NAMALWA (cell line): ENCODE results near the gene DLG2.
"Not testable (repeated sequence)": the region's sequence is repeated elsewhere in the genome, so short reads cannot be mapped to it uniquely, and the experiment has no call there.

Experiments used
- DNase-seq: peaks from one replicate; pipeline ENCODE4 v3.0.0-alpha.2; 2015; ENCODE audit warnings: low spot score

Gene DLG2

GRCh38 chr11:83773950-83774880 lies 1852.9 kb downstream of the DLG2 start:
- DNase-seq, result no peak

GRCh38 chr11:83768489-83768888 lies 1858.7 kb downstream of the DLG2 start:
- no peak for DNase-seq

- DNase-seq, result no peak
These were observed 1860.2 kb downstream of the DLG2 start for GRCh38 chr11:83766932-83767331.

- no peak for DNase-seq
These were observed 1862.5 kb downstream of the DLG2 start for GRCh38 chr11:83764643-83765042.

- DNase-seq, result no peak
These were observed 1866.2 kb downstream of the DLG2 start for GRCh38 chr11:83760932-83761331.

- DNase-seq, result no peak
These were observed 1868.0 kb downstream of the DLG2 start for GRCh38 chr11:83759148-83759547.

- no peak for DNase-seq
These were observed 1876.1 kb downstream of the DLG2 start for GRCh38 chr11:83751041-83751440.

- DNase-seq, result no peak
These were observed 1880.1 kb downstream of the DLG2 start for GRCh38 chr11:83746921-83747585.

GRCh38 chr11:83744620-83745192 lies 1882.4 kb downstream of the DLG2 start:
- DNase-seq, result no peak

GRCh38 chr11:83736684-83737083 lies 1890.5 kb downstream of the DLG2 start:
- DNase-seq, result no peak

GRCh38 chr11:83734120-83734519 lies 1893.0 kb downstream of the DLG2 start:
- no peak for DNase-seq

GRCh38 chr11:83731288-83731687 lies 1895.9 kb downstream of the DLG2 start:
- not testable (repeated sequence) for DNase-seq

GRCh38 chr11:83728281-83728680 lies 1898.9 kb downstream of the DLG2 start:
- DNase-seq, result no peak

- no peak for DNase-seq
These were observed 1899.9 kb downstream of the DLG2 start for GRCh38 chr11:83727251-83727650.

GRCh38 chr11:83726316-83726715 lies 1900.8 kb downstream of the DLG2 start:
- peak; percentile 9 for DNase-seq

GRCh38 chr11:83725728-83726127 lies 1901.4 kb downstream of the DLG2 start:
- peak; percentile 49 for DNase-seq

GRCh38 chr11:83725269-83725560 lies 1901.9 kb downstream of the DLG2 start:
- DNase-seq, result no peak

- peak; percentile 59 for DNase-seq
These were observed 1903.1 kb downstream of the DLG2 start for GRCh38 chr11:83723999-83724398.

- DNase-seq, result no peak
These were observed 1904.6 kb downstream of the DLG2 start for GRCh38 chr11:83722392-83723119.

- DNase-seq, result no peak
These were observed 1905.9 kb downstream of the DLG2 start for GRCh38 chr11:83721263-83721662.

- no peak for DNase-seq
These were observed 1906.5 kb downstream of the DLG2 start for GRCh38 chr11:83720675-83721074.

- DNase-seq, result no peak
These were observed 1909.6 kb downstream of the DLG2 start for GRCh38 chr11:83717537-83717936.
